GM12873 (cell line): ENCODE data around the gene PABPC1L2A.
"Not testable (repeated sequence)": the region's sequence is repeated elsewhere in the genome, so short reads cannot be mapped to it uniquely, and the experiment has no call there.

Experiments
- CTCF ChIP-seq: IDR thresholded peaks from 2 replicates; pipeline ENCODE4 v1.5.1; 2012; ENCODE audit warnings: low read depth, mild to moderate bottlenecking, moderate library complexity, low read length, control low read depth; ENCODE audit not compliant: insufficient read depth; ENCODE audit errors: missing control alignments

PABPC1L2A gene

DNA sequence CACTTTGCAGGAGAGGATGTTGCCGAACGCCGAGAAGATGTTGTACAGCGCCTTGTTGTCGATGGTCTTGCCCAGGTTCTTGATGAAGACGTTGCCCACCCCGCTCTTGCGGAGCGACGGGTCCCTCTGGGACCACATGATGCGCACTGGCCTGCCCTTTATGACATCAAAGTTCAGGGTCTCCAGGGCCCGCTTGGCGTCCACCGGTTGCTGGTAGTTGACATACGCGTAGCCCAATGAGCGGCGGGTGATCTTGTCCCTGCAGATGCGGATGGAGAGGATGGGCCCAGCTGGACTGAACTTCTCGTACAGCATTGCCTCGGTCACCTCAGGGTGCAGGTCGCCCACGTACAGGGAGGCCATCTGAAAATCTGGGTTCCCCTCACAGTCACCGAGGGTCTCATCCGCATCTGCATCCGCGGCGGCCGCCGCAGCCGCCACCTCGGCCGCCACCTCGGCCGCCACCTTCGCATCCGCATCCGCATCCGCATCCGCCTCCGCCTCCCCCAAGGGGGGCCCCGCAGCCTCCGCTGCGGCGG is at the start of gene PABPC1L2A:
Gene PABPC1L2A (minus strand): TSS at position 489 of the 539 bp plus-strand sequence. CDS start 126 bp downstream, at position 363.
- not testable (repeated sequence) for TF ChIP-seq CTCF

- no peak for TF ChIP-seq CTCF
These were observed 48.5 kb upstream of the PABPC1L2A start for GRCh38 chrX:73127700-73128241.

GRCh38 chrX:73126240-73126639 is 46.9 kb upstream of the PABPC1L2A start:
- TF ChIP-seq CTCF: no peak

GRCh38 chrX:73076838-73077237 is 2.5 kb downstream of the PABPC1L2A start:
- TF ChIP-seq CTCF: no peak

DNA sequence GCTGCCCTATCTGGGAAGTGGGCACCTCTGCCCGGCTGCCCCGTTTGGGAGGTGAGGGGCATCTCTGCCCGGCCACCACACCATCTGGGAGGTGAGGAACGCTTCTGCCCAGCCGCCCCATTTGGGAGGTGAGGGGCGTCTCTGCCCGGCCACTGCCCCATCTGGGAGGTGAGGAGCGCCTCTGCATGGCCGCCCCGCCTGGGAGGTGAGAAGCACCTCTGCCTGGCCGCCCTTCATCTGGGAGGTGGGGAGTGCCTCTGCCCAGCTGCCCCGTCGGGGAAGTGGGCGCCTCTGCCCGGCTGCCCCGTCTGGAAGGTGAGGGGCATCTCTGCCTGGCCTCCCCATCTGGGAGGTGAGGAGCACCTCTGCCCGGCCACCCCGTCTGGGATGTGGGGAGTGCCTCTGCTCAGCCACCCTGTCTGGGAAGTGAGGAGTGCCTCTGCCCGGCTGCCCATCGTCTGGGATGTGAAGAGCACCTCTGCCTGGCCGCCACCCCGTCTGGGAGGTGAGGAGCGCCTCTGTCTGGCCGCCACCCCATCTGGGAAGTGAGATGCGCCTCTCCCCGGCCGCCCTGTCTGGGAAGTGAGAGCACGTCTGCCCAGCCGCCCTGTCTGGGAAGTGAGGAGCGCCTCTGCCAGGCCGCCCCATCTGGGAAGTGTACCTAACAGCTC is 9.8 kb downstream of the PABPC1L2A start:
- no peak for TF ChIP-seq CTCF

- TF ChIP-seq CTCF: no peak
These were observed 10.6 kb downstream of the PABPC1L2A start for GRCh38 chrX:73068467-73069364.

GRCh38 chrX:73028876-73029275 is 50.4 kb downstream of the PABPC1L2A start:
- no peak for TF ChIP-seq CTCF
